ENCODE results near the gene ZNF70.
"Not testable (repeated sequence)": the region's sequence is repeated elsewhere in the genome, so short reads cannot be mapped to it uniquely, and the experiment has no call there.

Gene ZNF70

GRCh38 chr22:23756891-23757290 is 6.0 kb upstream of the ZNF70 start:
- no peak for DNase-seq (ENCODE audit: low read depth)

- DNase-seq (ENCODE audit: low read depth), result no peak
These were observed 4.8 kb upstream of the ZNF70 start for GRCh38 chr22:23755711-23756110.

GRCh38 chr22:23754980-23755636 is 4.2 kb upstream of the ZNF70 start:
- no peak for DNase-seq (ENCODE audit: low read depth)

GRCh38 chr22:23754220-23754919 is 3.5 kb upstream of the ZNF70 start, which contains the start of gene VPREB3:
TSS of gene VPREB3 (minus strand) at chr22:23754425. CDS start at chr22:23754363, 62 bp downstream.
- DNase-seq (ENCODE audit: low read depth), result no peak

- DNase-seq (ENCODE audit: low read depth), result no peak
These were observed 2.5 kb upstream of the ZNF70 start for GRCh38 chr22:23753385-23753784.

- no peak for DNase-seq (ENCODE audit: low read depth)
These were observed 1.8 kb upstream of the ZNF70 start for GRCh38 chr22:23752750-23753149.

GRCh38 chr22:23752090-23752691 is 1.3 kb upstream of the ZNF70 start:
- DNase-seq (ENCODE audit: low read depth), result no peak

GRCh38 chr22:23751441-23751996 is 607 bp upstream of the ZNF70 start:
- DNase-seq (ENCODE audit: low read depth), result no peak

GRCh38 chr22:23750367-23750713 is 572 bp downstream of the ZNF70 start:
- DNase-seq (ENCODE audit: low read depth), result no peak

GRCh38 chr22:23749841-23750301 is 1.0 kb downstream of the ZNF70 start:
- DNase-seq (ENCODE audit: low read depth), result no peak

- DNase-seq (ENCODE audit: low read depth), result no peak
These were observed 5.1 kb downstream of the ZNF70 start for GRCh38 chr22:23745791-23746190.

GRCh38 chr22:23744485-23744884 is 6.4 kb downstream of the ZNF70 start:
- DNase-seq (ENCODE audit: low read depth), result no peak

- DNase-seq (ENCODE audit: low read depth), result no peak
These were observed 6.9 kb downstream of the ZNF70 start for GRCh38 chr22:23744001-23744400.

- no peak for DNase-seq (ENCODE audit: low read depth)
These were observed 7.6 kb downstream of the ZNF70 start for GRCh38 chr22:23743303-23743705.

- DNase-seq (ENCODE audit: low read depth), result no peak
These were observed 8.2 kb downstream of the ZNF70 start for GRCh38 chr22:23742505-23743264.

- DNase-seq (ENCODE audit: low read depth), result no peak
These were observed 13.2 kb downstream of the ZNF70 start for GRCh38 chr22:23737696-23738095.

GRCh38 chr22:23728108-23728507 is 22.8 kb downstream of the ZNF70 start:
- not testable (repeated sequence) for DNase-seq (ENCODE audit: low read depth)

GRCh38 chr22:23722724-23723123 is 28.2 kb downstream of the ZNF70 start:
- DNase-seq (ENCODE audit: low read depth), result no peak

GRCh38 chr22:23722160-23722559 is 28.8 kb downstream of the ZNF70 start:
- no peak for DNase-seq (ENCODE audit: low read depth)

GRCh38 chr22:23720855-23721254 is 30.1 kb downstream of the ZNF70 start:
- no peak for DNase-seq (ENCODE audit: low read depth)

GRCh38 chr22:23718371-23719165 is 32.3 kb downstream of the ZNF70 start:
- no peak for DNase-seq (ENCODE audit: low read depth)
